ENCODE data around the gene ITPKB.

Gene ITPKB

GRCh38 chr1:226702957-226703831, 35.9 kb downstream of the ITPKB start:
- DNase-seq: peak; percentile 63

- peak; percentile 62 for DNase-seq
Observed at GRCh38 chr1:226702318-226702956, 36.6 kb downstream of the ITPKB start.

GRCh38 chr1:226700861-226701260, 38.2 kb downstream of the ITPKB start:
- no peak for DNase-seq

GRCh38 chr1:226699166-226699565, 39.9 kb downstream of the ITPKB start:
- DNase-seq: no peak

- no peak for DNase-seq
Observed at GRCh38 chr1:226698659-226699058, 40.4 kb downstream of the ITPKB start.

- DNase-seq: no peak
Observed at GRCh38 chr1:226697929-226698544, 41.0 kb downstream of the ITPKB start.

- no peak for DNase-seq
Observed at GRCh38 chr1:226697151-226697928, 41.7 kb downstream of the ITPKB start.

GRCh38 chr1:226696547-226696946, 42.5 kb downstream of the ITPKB start:
- no peak for DNase-seq

GRCh38 chr1:226695335-226695900, 43.7 kb downstream of the ITPKB start:
- no peak for DNase-seq

GRCh38 chr1:226692823-226693222, 46.3 kb downstream of the ITPKB start:
- no peak for DNase-seq

GRCh38 chr1:226692051-226692792, 46.9 kb downstream of the ITPKB start:
- no peak for DNase-seq

GRCh38 chr1:226691247-226691646, 47.8 kb downstream of the ITPKB start:
- no peak for DNase-seq

GRCh38 chr1:226690460-226690982, 48.6 kb downstream of the ITPKB start:
- no peak for DNase-seq

- DNase-seq: no peak
Observed at GRCh38 chr1:226688808-226689207, 50.3 kb downstream of the ITPKB start.

- DNase-seq: no peak
Observed at GRCh38 chr1:226688056-226688748, 50.9 kb downstream of the ITPKB start.

GRCh38 chr1:226687426-226687825, 51.7 kb downstream of the ITPKB start:
- DNase-seq: no peak

GRCh38 chr1:226686440-226687425, 52.3 kb downstream of the ITPKB start:
- DNase-seq: no peak

- DNase-seq: no peak
Observed at GRCh38 chr1:226685196-226685820, 53.8 kb downstream of the ITPKB start.

GRCh38 chr1:226684026-226684425, 55.1 kb downstream of the ITPKB start:
- DNase-seq: no peak

Measured in hematopoietic multipotent progenitor cell treated with erythropoietin and hydrocortisone succinate and interleukin-3 and kit ligand, for 6 days (in vitro differentiated cells).